ENCODE results near the gene BAIAP2.
"Not testable (repeated sequence)": the region's sequence is repeated elsewhere in the genome, so short reads cannot be mapped to it uniquely, and the experiment has no call there.

The BAIAP2 gene

GRCh38 chr17:81078026-81078913 lies 43.3 kb downstream of the BAIAP2 start:
- not testable (repeated sequence) for DNase-seq (ENCODE audit: low read depth); H3K4me3 ChIP-seq (ENCODE audit: low read depth, low read length)

GRCh38 chr17:81080019-81080418 lies 45.1 kb downstream of the BAIAP2 start:
- no peak for DNase-seq (ENCODE audit: low read depth)
- H3K4me3 ChIP-seq (ENCODE audit: low read depth, low read length) = no peak overlapping the region

- DNase-seq (ENCODE audit: low read depth) = no peak
- H3K4me3 ChIP-seq (ENCODE audit: low read depth, low read length) = no peak overlapping the region
These were observed 46.5 kb downstream of the BAIAP2 start for GRCh38 chr17:81081222-81082176.

- no peak overlapping the region for H3K4me3 ChIP-seq (ENCODE audit: low read depth, low read length)
- DNase-seq (ENCODE audit: low read depth) = no peak
These were observed 47.5 kb downstream of the BAIAP2 start for GRCh38 chr17:81082177-81083073.

- no peak overlapping the region for H3K4me3 ChIP-seq (ENCODE audit: low read depth, low read length)
- no peak for DNase-seq (ENCODE audit: low read depth)
These were observed 48.3 kb downstream of the BAIAP2 start for GRCh38 chr17:81083125-81083765.

- no peak for DNase-seq (ENCODE audit: low read depth)
- H3K4me3 ChIP-seq (ENCODE audit: low read depth, low read length) = no peak overlapping the region
These were observed 49.9 kb downstream of the BAIAP2 start for GRCh38 chr17:81084680-81085419.

- H3K4me3 ChIP-seq (ENCODE audit: low read depth, low read length) = no peak overlapping the region
- no peak for DNase-seq (ENCODE audit: low read depth)
These were observed 50.5 kb downstream of the BAIAP2 start for GRCh38 chr17:81085420-81085911.

- no peak overlapping the region for H3K4me3 ChIP-seq (ENCODE audit: low read depth, low read length)
- no peak for DNase-seq (ENCODE audit: low read depth)
These were observed 52.0 kb downstream of the BAIAP2 start for GRCh38 chr17:81086789-81087551.

- H3K4me3 ChIP-seq (ENCODE audit: low read depth, low read length) = no peak overlapping the region
- DNase-seq (ENCODE audit: low read depth) = no peak
These were observed 55.6 kb downstream of the BAIAP2 start for GRCh38 chr17:81090361-81091136.

- no peak overlapping the region for H3K4me3 ChIP-seq (ENCODE audit: low read depth, low read length)
- DNase-seq (ENCODE audit: low read depth) = no peak
These were observed 56.2 kb downstream of the BAIAP2 start for GRCh38 chr17:81091154-81091553.

- H3K4me3 ChIP-seq (ENCODE audit: low read depth, low read length) = no peak overlapping the region
- no peak for DNase-seq (ENCODE audit: low read depth)
These were observed 57.0 kb downstream of the BAIAP2 start for GRCh38 chr17:81091774-81092517.

GRCh38 chr17:81092518-81093095 lies 57.7 kb downstream of the BAIAP2 start:
- no peak for DNase-seq (ENCODE audit: low read depth)
- H3K4me3 ChIP-seq (ENCODE audit: low read depth, low read length) = no peak overlapping the region

- DNase-seq (ENCODE audit: low read depth) = no peak
- no peak overlapping the region for H3K4me3 ChIP-seq (ENCODE audit: low read depth, low read length)
These were observed 58.9 kb downstream of the BAIAP2 start for GRCh38 chr17:81093619-81094508.

- no peak overlapping the region for H3K4me3 ChIP-seq (ENCODE audit: low read depth, low read length)
- DNase-seq (ENCODE audit: low read depth) = peak; percentile 98
These were observed 59.8 kb downstream of the BAIAP2 start for GRCh38 chr17:81094509-81095382.

All from skeletal muscle cell (primary cell).